NCI-H446 (cell line): ENCODE measurements around the gene TTN.

Experiments used
- DNase-seq, 2 experiments: peaks; one replicate each; lab custom pipeline; 2025; lab: John Stamatoyannopoulos, UW

Gene TTN

GRCh38 chr2:178491612-178492011, 315.6 kb downstream of the TTN start:
- no peak for DNase-seq

- no peak for DNase-seq
These were observed 321.9 kb downstream of the TTN start for GRCh38 chr2:178485356-178485755.

GRCh38 chr2:178484245-178485041, 322.8 kb downstream of the TTN start:
- DNase-seq, result peak; percentile 77 to 86

- no peak for DNase-seq
These were observed 324.8 kb downstream of the TTN start for GRCh38 chr2:178482437-178482836.

- peak; percentile 89 to 99 for DNase-seq
These were observed 326.7 kb downstream of the TTN start, which contains the start of gene PLEKHA3 for GRCh38 chr2:178480227-178481181. PLEKHA3 (plus strand) TSS chr2:178480457; CDS start chr2:178480870, 413 bp downstream.

- DNase-seq, result no peak
These were observed 327.4 kb downstream of the TTN start for GRCh38 chr2:178479758-178480226.

- DNase-seq, result no peak
These were observed 328.0 kb downstream of the TTN start for GRCh38 chr2:178479275-178479616.

GRCh38 chr2:178478439-178479274, 328.6 kb downstream of the TTN start, which contains the start of gene FKBP7:
FKBP7 (minus strand) TSS chr2:178478600; CDS start chr2:178478499, 101 bp downstream.
- peak; percentile 70 to 84 for DNase-seq

GRCh38 chr2:178478130-178478438, 329.1 kb downstream of the TTN start:
- no peak for DNase-seq

- peak in 1 of 2 experiments; percentile 39 for DNase-seq
These were observed 329.6 kb downstream of the TTN start for GRCh38 chr2:178477443-178478129.

GRCh38 chr2:178476477-178476876, 330.7 kb downstream of the TTN start:
- DNase-seq, result no peak
